GM19468 (cell line): ENCODE measurements around the gene TLN1.
A peak's percentile ranks its signal among the peaks of the same experiment; 100 is the strongest.

Experiments
- ATAC-seq: cut with Tn5 transposase; IDR thresholded peaks from one replicate; pipeline ENCODE4 v1.9.1; 2021; ENCODE audit warnings: mild to moderate bottlenecking, moderate library complexity, moderate number of reproducible peaks; ENCODE audit not compliant: unreplicated experiment; ENCODE audit errors: extremely low read depth

The TLN1 gene, protein sequence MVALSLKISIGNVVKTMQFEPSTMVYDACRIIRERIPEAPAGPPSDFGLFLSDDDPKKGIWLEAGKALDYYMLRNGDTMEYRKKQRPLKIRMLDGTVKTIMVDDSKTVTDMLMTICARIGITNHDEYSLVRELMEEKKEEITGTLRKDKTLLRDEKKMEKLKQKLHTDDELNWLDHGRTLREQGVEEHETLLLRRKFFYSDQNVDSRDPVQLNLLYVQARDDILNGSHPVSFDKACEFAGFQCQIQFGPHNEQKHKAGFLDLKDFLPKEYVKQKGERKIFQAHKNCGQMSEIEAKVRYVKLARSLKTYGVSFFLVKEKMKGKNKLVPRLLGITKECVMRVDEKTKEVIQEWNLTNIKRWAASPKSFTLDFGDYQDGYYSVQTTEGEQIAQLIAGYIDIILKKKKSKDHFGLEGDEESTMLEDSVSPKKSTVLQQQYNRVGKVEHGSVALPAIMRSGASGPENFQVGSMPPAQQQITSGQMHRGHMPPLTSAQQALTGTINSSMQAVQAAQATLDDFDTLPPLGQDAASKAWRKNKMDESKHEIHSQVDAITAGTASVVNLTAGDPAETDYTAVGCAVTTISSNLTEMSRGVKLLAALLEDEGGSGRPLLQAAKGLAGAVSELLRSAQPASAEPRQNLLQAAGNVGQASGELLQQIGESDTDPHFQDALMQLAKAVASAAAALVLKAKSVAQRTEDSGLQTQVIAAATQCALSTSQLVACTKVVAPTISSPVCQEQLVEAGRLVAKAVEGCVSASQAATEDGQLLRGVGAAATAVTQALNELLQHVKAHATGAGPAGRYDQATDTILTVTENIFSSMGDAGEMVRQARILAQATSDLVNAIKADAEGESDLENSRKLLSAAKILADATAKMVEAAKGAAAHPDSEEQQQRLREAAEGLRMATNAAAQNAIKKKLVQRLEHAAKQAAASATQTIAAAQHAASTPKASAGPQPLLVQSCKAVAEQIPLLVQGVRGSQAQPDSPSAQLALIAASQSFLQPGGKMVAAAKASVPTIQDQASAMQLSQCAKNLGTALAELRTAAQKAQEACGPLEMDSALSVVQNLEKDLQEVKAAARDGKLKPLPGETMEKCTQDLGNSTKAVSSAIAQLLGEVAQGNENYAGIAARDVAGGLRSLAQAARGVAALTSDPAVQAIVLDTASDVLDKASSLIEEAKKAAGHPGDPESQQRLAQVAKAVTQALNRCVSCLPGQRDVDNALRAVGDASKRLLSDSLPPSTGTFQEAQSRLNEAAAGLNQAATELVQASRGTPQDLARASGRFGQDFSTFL (N-terminal part only)

DNA sequence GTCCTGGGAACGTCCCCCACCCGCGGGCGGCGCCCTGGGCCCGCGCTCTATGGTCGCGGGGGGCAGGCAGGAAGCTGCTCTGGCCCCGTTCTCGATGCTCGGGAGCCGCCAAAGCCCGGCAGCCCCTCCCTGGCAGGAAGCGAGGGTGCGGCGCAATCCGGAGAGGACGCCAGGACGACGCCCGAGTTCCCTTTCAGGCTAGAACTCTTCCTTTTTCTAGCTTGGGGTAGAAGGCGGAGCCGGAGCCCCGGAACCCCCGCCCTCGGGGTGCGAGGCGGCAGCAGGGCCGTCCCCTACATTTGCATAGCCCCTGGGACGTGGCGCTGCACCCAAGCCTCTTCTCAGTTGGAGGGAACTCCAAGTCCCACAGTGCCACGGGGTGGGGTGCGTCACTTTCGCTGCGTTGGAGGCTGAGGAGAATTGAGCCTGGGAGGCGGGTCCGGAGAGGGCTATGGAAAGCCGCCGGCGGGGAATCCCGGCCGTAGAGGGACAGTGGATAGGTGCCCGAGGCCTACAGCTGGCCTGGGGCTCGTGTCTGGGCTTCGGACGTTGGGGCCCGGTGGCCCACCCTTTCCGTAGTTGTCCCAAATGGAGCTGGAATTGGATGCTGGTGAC, at the start of gene TLN1, which contains the start of gene CREB3:
Gene TLN1, minus strand, starts transcription at position 11 of the 615 bp plus-strand sequence. CDS start 6,501 bp downstream, outside the sequence.
Gene CREB3, plus strand, starts transcription at position 482 of the 615 bp plus-strand sequence. Its CDS starts 107 bp downstream, at position 589.
- peak; percentile 76 for ATAC-seq

DNA sequence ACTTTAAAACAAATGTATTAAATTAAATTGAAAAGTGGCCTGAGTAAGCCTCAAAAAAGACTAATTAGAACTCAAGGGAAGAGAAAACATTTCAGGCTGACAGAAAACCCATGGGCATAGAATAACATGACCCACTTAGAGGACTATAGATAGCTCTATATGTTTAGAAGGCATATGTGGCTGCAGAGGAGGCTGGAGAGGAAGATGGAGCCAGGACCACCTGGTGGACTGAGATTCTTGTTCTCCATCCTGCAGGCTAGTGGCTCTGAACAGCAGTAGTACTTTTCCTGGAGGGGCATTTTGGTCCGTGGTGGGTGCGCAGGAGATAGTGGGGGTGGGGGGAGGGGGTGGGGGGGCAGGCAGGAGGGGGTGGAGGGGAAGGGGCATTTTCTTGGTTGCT, 49.1 kb upstream of the TLN1 start:
- no peak for ATAC-seq

DNA sequence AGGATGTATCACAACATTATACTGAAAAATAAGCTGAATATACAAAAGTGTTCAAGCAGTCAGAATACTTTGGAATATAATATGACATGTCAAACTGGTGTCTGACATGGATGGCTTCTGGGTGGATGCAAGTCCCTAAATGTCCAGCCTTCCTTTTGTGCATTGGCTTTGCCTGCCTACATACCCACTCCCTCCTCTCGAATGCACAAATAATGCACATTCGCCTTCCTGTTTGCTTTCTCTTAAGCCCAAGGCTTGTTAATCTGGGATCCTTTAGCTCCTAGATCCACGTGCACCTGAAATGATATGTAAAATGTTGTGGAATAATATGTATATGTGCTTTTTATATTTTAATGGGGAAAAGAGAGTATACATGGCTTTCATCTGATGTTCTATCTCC, 46.5 kb upstream of the TLN1 start:
- ATAC-seq: no peak

DNA sequence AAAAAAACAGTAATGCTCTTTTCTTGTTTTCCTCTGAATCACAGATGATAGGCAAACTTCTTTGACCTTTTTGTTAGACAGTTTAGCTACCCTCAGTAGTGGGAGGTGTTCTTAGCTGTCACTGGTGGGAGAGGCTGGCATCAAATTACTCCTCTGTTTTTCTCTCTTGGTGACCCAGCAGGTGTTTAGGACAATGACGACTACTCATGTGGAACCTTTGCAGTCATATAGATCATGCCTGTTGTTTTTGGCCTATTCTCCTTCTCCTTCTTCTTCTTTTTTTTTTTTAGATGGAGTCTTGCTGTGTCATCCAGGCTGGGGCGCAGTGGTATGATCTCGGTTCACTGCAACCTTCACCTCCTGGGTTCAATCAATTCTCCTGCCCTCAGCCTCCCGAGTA, 44.0 kb upstream of the TLN1 start:
- no peak for ATAC-seq

DNA sequence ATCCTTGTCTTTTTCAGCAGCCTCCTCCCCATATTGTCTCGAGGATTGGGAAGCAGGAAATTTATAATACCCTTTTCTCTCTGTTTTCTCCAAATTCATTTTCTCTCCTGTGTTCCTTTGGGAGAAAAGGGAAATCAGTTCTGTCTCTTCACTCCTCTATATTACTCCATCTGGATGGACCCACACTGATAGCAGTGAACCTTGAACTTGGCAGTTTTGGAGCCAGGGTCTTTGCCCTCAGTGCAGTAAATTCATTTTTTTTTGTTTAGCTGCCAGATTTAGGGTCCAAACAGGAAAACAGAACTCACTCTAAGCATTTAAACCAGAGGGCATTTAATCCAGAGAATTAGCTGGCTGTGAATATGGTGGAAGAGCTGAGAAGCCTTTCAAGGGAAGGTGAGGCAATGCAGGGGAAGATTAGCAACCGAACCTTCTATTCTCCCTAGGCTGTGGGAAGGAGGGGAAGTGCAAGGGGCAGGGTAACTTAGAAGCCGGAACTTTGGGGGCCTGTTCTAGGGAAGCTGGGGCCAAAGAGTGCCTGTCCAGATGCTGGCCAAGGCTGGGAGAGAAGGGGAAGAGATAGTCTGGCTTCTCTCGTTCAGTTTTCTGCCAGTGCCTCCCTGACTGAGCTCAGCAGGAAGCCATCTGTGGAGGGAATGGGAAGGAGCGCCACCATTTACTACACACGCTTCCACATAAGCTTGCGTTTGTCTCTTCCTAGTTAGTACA, 43.1 kb upstream of the TLN1 start:
- ATAC-seq: no peak

DNA sequence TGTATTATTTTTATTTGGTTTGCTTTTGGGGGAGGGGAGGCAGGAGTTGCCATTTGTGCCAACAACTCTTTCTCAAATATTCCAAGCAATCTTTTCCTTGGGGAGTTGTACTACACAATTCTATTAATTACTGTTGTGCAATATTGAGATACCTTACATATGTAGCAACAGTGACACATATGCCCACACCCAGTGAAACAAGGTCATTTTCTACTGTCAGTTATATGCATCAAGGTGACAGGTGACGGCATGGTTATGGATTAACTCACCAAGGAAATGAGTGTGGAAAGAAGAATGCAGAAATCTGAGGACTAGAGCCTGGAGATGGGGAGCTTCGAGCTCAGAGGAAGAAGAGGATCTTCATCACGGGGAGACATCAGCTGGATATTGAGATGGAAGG, 39.9 kb upstream of the TLN1 start:
- no peak for ATAC-seq

DNA sequence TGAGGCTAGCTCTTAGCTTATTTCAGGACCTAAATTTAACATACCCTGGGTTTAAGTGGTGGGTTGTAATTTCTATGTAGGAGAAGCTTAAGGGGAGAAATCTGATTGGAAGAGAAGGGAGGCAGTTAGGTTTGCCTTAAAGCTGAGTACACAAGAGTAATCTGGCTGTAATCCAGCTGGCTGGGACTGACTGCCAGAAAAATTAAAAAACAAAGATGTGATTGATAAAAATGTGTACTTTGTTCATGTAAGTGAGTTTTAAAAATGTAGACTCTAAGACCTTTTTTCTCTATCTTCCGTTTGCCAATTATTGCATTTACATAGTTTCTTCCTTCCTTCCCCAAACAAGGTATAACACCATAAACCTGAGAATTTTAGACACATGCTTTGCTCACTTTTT, 39.5 kb upstream of the TLN1 start:
- ATAC-seq: no peak

DNA sequence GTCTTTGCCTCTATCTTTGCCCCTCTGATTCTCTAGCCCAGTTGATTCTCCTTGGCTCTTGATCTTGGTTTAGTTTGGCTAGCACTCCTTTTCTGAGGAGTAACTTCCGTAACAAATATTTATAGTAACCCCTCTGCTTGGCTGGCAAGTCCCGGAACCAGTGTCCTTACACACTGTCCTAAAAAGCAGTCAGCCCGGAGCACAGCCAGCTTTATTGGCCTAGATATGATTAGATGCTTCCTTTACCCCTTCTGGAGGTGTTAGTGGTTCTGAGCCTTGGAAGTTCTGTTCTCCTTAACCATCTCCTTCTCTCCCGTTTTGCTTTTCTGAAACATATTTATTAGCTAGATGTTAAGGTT, 39.1 kb upstream of the TLN1 start:
- no peak for ATAC-seq

DNA sequence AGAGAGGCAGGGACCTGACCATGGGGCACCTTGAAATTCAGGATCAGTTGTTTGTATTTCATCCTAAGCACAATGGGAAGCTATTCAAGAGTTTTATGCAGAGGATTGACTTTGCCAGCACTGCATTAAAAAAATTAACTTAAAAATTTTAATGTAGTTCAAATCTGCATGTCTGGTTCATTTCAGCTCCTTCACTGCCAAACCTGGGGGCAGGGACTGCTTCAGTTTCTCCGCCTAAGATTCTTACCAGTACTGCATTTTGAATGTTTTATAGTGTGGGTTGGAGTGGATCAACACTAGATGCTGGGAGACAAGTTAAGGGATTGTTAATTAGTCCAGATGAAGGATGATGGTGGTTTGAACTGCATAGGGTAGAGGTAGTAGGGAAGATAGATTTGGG, 37.8 kb upstream of the TLN1 start:
- ATAC-seq: no peak

DNA sequence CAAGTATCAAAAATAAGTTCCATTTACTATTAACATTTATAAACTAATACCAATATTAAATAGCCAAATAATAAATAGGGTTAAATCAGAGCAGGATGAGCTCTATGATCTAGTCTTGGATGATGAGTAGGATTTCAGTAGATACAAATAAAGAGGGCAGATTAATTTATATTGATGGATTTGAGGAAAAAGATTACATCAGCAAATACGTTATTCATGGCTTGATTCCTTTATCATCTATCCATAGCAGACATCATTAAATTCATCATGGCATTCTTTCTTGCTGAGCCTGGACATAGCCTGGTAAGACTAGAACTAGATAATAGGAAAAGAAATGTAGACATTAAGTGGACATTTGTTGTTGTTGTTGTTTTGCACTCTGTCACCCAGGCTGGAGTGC, 35.5 kb upstream of the TLN1 start:
- ATAC-seq: no peak

DNA sequence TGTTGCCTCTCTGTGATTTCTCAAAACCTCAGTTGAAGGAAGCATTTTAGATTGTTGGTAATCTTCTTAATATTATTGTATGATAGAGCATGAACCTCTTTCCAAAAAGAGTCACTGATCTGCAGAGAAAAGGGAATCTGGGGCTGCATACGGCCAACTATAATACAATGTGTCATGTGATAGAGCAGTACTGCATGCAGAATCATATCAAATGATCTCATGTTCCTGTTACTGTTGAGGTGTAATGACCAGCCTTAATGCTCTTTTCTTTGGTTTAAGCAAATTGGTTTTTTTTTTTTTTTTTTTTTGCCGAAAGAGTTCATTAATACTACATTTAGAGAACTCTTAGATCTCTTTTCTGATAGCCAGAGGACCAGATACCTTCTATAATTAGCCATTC, 35.0 kb upstream of the TLN1 start:
- ATAC-seq: no peak

DNA sequence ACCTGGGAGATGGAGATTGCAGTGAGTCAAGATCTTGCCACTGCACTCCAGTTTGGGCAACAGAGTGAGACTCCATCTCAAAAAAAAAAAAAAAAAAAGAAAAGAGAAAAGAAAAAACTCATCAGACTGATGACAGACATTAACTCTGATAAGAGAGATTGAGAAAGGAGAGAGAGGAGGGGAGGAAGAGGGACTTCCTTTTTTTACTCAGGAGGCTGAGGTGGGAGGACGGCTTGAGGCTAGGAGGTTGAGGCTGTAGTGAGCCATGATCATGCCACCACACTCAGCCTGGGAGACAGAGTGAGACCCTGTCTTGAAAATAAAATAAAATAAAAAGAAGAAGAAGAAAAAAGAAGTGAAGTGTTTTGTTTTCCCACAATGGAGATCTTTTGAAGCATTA, 31.8 kb upstream of the TLN1 start:
- ATAC-seq: no peak

DNA sequence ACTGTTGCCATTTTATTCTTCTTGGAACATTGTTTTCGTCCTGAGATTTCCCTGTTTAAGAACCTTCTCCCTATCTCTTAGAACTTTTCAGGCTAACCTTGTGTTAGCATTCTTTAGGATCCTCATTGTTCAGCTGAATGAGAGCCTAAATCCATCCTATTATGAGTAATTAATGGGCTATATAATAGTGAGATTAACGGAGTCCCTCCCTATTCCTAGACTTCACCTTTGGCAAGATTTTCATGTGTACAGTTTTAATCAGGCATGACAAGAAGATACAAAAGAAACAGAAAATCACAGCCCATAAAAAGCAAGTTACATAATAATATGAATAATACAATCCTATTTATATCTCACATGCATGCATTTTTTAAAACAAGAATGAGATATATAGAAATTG, 31.2 kb upstream of the TLN1 start:
- no peak for ATAC-seq

DNA sequence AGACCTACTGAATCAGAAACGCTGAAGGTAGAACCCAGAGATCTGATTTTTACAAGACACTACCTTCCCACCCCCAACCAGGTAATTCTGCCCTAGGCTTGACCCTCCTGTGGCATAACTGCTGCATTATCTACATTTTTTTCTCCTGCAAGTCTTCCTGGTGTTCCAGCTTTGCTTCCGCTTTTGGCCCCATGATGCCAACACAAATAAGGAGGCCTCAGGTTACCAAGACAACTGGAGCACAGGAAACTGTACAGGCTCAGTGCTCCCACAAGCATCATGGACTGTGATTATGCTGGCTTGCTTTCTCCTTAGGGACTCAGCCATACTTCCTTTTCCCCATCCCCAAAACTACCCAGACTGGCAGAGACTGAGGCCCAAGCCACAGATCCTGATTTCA, 28.7 kb upstream of the TLN1 start:
- no peak for ATAC-seq

DNA sequence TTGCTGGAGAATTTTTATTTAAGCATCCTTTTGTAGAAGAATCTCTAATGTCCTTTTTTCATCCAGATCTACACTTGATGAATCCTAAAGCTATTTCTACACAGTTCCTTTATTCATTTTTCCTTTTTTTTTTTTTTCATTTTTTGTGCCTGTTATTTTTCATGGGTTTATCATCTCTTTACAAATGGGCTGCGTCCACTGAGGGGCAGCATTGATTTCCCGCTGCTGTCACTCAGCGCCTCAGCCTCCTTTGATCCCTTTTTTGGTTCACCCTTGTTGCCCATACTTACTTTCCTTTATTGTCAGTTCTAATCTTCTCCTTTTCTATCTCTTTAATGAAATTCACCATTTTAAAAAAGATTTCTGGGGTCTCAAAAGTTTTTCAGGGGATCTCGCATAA, 27.8 kb upstream of the TLN1 start:
- no peak for ATAC-seq

DNA sequence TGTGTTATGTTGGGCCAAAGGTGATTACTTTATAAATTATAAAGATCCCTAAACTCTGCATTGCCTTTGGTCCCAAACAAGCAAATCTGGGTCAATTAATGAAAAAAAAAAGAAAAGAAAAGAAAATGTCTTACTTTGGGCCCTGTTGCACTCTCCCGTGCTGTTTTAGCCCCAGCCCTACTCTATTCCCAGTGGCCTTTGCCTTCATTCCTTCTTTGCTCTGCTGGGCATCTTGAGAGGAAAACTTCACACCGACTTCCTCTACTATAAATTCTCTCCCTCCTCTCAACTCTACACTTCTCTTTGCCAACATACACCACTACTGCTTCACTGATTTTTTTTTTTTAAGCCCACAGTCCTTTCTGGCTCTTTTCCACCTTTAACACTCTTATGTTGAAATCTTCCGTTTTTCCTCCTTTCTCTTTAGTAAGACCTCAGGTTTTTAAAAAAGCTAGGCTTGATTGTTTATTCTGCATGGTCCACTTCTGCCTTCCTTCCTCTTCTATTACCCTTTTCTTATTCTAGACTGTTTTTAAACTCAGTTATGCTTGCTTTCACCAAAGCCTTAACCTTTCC, 26.6 kb upstream of the TLN1 start:
- ATAC-seq: no peak

DNA sequence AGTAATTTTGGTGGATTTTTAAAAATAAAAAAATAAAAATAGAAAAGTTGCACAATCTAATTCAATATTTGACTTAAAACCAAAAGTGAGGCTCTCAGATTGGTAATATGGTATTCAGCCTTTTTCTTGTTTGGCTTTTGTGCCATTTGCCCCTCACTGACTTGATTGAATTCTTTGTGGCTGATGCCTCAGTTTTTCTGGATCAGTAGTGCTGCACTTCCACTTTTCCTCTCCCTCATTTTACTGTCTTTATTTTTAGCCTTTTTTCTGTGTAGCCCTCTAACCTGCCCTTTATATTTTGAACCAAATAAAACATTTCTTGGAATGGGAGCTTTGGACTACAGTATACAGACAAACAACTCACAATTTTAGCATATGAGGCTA, 25.9 kb upstream of the TLN1 start:
- no peak for ATAC-seq

DNA sequence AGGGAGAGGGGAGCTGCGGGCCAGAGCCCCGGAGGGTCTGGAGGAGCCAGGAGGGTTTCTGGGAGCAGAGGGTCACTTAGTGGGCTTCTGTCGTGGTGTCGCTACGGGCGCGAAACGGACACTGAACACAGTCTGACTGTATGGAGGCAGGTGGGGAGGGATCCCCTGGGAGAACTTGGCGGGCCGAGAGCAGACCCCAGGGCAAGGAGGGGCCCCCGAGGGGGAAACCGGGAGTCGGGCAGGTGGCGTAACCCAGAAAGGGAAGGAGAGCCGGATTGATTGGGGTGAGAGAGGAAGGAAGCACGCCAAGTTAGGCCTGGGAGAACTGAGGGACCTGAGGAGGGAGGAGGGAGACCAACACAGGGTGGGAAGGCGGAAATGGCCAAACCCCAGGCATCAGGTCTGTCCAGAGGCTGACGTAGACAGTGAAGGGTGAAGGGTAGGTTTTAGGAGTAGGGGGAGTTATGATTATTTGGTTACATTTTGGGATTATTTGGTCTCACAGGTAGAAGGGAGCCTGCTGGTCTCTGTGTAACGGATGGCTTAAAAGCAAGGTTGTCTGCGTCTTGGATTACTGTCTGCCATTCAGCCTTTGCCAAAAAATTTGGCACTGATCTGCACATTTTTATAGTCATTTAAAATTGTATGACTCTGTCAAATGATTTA, 25.4 kb upstream of the TLN1 start:
- ATAC-seq: no peak
